ENCODE measurements around the gene CTDSPL2.

DNA sequence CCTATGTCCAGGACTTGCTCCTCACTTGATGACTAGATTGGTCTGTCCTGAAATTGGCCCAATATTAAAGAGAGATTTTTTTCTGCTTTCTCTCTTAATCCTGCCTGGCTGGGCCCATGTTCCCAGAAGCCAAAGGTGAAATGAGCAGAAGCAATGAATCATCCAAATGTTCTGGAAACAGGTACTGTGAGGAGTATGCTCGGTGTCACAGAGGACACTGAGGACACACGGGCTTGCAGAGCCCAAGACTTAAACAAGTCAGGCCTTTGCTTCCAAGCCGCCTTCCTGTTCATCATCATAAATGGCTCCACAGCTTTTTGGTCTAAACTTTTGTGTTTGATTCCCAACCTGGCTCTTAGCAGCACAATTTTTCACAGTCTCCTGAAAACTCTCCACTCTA, 140.9 kb downstream of the CTDSPL2 start:
- TF ChIP-seq GATA3 (IDR thresholded peaks at IDR 0.05; ENCODE audit: low read depth, low read length) (no peak), GATA2 (IDR thresholded peaks at IDR 0.05; ENCODE audit: low read depth, low read length) (no peak)

All from SH-SY5Y (cell line).